Endothelial cell of umbilical vein (primary cell): Measurements from ENCODE around the gene TNS1. TPM values are rescaled to one million over a fixed set of nuclear protein-coding genes. Genes with fewer than 3 reads are reported as not detected.

Source experiments
- BruUV-seq: library from RNA; stranded (reverse); fragments of 400-500 nt; replicated peaks from 2 replicates; lab custom pipeline; 2021; lab: Mats Ljungman, UMichigan
- CTCF ChIA-PET: fragments of 300-600, 350-600 bp; sonication (Branson Sonifier 250); formaldehyde crosslinking; loops from one replicate; lab custom pipeline; 2021; ENCODE audit warnings: antibody characterized with exemption, inconsistent platforms; lab: Charles Lee
- POLR2A ChIA-PET: fragments of 300-600, 350-600 bp; sonication (Branson Sonifier 250); formaldehyde crosslinking; loops from one replicate; lab custom pipeline; 2021; ENCODE audit warnings: antibody characterized with exemption, inconsistent platforms; lab: Charles Lee
- DNase-seq: peaks from one replicate; pipeline ENCODE4 v3.0.0-alpha.2; 2011; ENCODE audit warnings: low read depth, low spot score
- FAIRE-seq: peaks from 2 replicates; lab custom pipeline; 2011; peaks lifted over from hg19 to GRCh38; lab: Jason Lieb, UNC
- H2AFZ ChIP-seq: 2 replicates; pipeline ENCODE4 v1.6.0; 2012; ENCODE audit warnings: low read depth, low read length, control low read depth, inconsistent platforms
- H3K27ac ChIP-seq: 2 replicates; pipeline ENCODE4 v1.5.1; 2011; ENCODE audit warnings: low read depth, mild to moderate bottlenecking, control low read depth, low read length, moderate library complexity; ENCODE audit not compliant: insufficient read depth
- H3K27me3 ChIP-seq, 2 experiments: 2 replicates each; pipeline versions ENCODE4 v1.6.0 to v1.6.1; 2011; ENCODE audit warnings: low read length in 2 of 2, mixed read lengths in 1 of 2; ENCODE audit not compliant: control insufficient read depth in 2 of 2, insufficient read depth in 2 of 2
- H3K36me3 ChIP-seq, 2 experiments: 2 replicates in 1 of 2; 3 replicates in 1 of 2; pipeline ENCODE4 v1.5.1; 2011; ENCODE audit warnings: low read length in 2 of 2, mild to moderate bottlenecking in 1 of 2, moderate library complexity in 1 of 2; ENCODE audit not compliant: control insufficient read depth in 2 of 2, insufficient read depth in 2 of 2; ENCODE audit errors: extremely low read depth in 1 of 2
- H3K4me1 ChIP-seq: 3 replicates; pipeline ENCODE4 v1.5.1; 2011; ENCODE audit warnings: mild to moderate bottlenecking, low read length; ENCODE audit not compliant: control insufficient read depth, insufficient read depth; ENCODE audit errors: extremely low read depth
- H3K4me2 ChIP-seq: 2 replicates; pipeline ENCODE4 v1.6.1; 2011; ENCODE audit warnings: low read length, control low read depth, mixed read lengths; ENCODE audit not compliant: insufficient read depth
- H3K4me3 ChIP-seq, 3 experiments: fragments of 200-600 bp in 1 of 3; sonication (generic), shearing (Covaris generic) in 1 of 3; replicated peaks in 1 of 3; 2 replicates each; pipeline ENCODE4 v1.5.1; 2011 to 2016; ENCODE audit warnings: control low read depth in 3 of 3, low read length in 3 of 3, mild to moderate bottlenecking in 2 of 3, inconsistent platforms in 1 of 3, low read depth in 1 of 3, moderate library complexity in 1 of 3; ENCODE audit not compliant: insufficient read depth in 1 of 3
- H3K79me2 ChIP-seq: 2 replicates; pipeline ENCODE4 v1.6.0; 2012; ENCODE audit warnings: low read length, inconsistent platforms; ENCODE audit not compliant: control insufficient read depth, insufficient read depth
- H3K9ac ChIP-seq: replicated peaks from 2 replicates; pipeline ENCODE3; 2011; ENCODE audit warnings: low read length, control low read depth; ENCODE audit not compliant: insufficient read depth; ENCODE audit errors: extremely low read depth
- H3K9me1 ChIP-seq: replicated peaks from 3 replicates; pipeline ENCODE4 v1.6.0; 2011; ENCODE audit warnings: mild to moderate bottlenecking, low read length; ENCODE audit not compliant: control insufficient read depth, insufficient read depth; ENCODE audit errors: extremely low read depth
- H3K9me3 ChIP-seq: replicated peaks from 2 replicates; pipeline ENCODE4 v1.5.1; 2012; ENCODE audit warnings: low read length, inconsistent platforms; ENCODE audit not compliant: control insufficient read depth, insufficient read depth
- H4K20me1 ChIP-seq: replicated peaks from 2 replicates; pipeline ENCODE3; 2011; ENCODE audit warnings: mild to moderate bottlenecking, low read length; ENCODE audit not compliant: control insufficient read depth, insufficient read depth; ENCODE audit errors: extremely low read depth
- EZH2 ChIP-seq: IDR thresholded peaks from 2 replicates; pipeline ENCODE4 v1.6.1; 2012; ENCODE audit warnings: borderline replicate concordance, low read depth, mild to moderate bottlenecking, moderate library complexity, low read length, inconsistent platforms; ENCODE audit not compliant: severe bottlenecking
- FOS ChIP-seq: IDR thresholded peaks from 2 replicates; pipeline ENCODE4 v1.6.1; 2011; ENCODE audit warnings: mild to moderate bottlenecking, low read length, moderate library complexity, borderline replicate concordance; ENCODE audit not compliant: insufficient read depth
- GATA2 ChIP-seq: IDR thresholded peaks from 2 replicates; pipeline ENCODE4 v1.7.0; 2011; ENCODE audit warnings: low read depth, mild to moderate bottlenecking, moderate library complexity, mixed read lengths, low read length; ENCODE audit not compliant: insufficient read length, insufficient read depth
- JUN ChIP-seq: IDR thresholded peaks from 2 replicates; pipeline ENCODE4 v1.6.1; 2011; ENCODE audit warnings: borderline replicate concordance, low read depth; ENCODE audit not compliant: insufficient read length, insufficient read depth
- MYC ChIP-seq: IDR thresholded peaks from one replicate; pipeline ENCODE4 v1.6.1; 2011; ENCODE audit warnings: mild to moderate bottlenecking, low read depth, low read length
- POLR2A ChIP-seq: IDR thresholded peaks from 2 replicates; pipeline ENCODE4 v1.6.1; 2012; ENCODE audit warnings: low read depth, mild to moderate bottlenecking, control low read depth, low read length
- dilution Hi-C: fragments of 300-500 bp; cut with MboI; formaldehyde crosslinking; loops from one replicate; pipeline ENCODE4 v1.15.0; 2019; ENCODE audit warnings: low sequenced_read_pairs; ENCODE audit not compliant: extremely low pct_ligation_motif_present
- intact Hi-C: fragments of 100-400 bp; cut with micrococcal nuclease; formaldehyde crosslinking; loops from one replicate; pipeline ENCODE4 v1.10.0; 2022
- polyA plus RNA-seq, 4 experiments: library from polyadenylated mRNA; depleted of rRNA in 3 of 4; stranded (reverse) in 3 of 4; unstranded in 1 of 4; fragments of >200 nt; gene quantifications; 2 replicates each; pipeline versions ENCODE4 v1.2.1 to v1.2.3, GENCODE V29; 2011 to 2012; ENCODE audit warnings: missing spikeins in 1 of 4
- total RNA-seq: library from RNA; stranded (reverse); gene quantifications from 2 replicates; pipeline ENCODE4 v1.2.3, GENCODE V29; 2021
- TF ChIP-seq, protein P1 (sequence below), 2 donors: IDR thresholded peaks; 1 replicate in 1 of 2; 2 replicates in 1 of 2; pipeline ENCODE4 v1.5.1; 2011; ENCODE audit warnings: low read length in 2 of 2, mild to moderate bottlenecking in 2 of 2, moderate library complexity in 2 of 2, control low read depth in 1 of 2, inconsistent platforms in 1 of 2, low read depth in 1 of 2; ENCODE audit not compliant: insufficient read depth in 1 of 2; ENCODE audit errors: extremely low read depth in 1 of 2

Gene TNS1
- total and polyA plus RNA-seq, 2 donors (not counting 3 experiments of a cell fraction or from before 2014, with no cell fraction given), result 11.0 to 52.1 TPM

DNA sequence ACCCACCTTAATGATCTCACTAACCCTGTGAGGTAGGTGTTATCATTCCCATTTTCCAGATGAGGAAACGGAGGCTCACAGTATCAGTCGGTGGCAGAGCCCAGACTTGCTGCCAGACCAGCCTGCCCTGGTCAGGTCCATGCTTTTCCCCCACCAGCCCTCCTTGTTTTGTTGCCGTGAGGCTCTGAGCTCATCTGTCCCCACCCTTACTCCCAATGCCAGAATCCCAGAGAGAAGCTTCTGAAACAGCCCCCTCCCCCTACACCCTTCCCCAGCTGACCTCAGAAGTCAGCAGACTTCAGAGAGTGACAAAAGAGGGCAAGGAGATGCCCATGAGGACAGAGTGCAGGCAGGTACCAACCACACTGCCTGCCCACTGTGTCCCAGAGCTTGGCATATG lies 20.8 kb upstream of the TNS1 start:
- ChIA-PET POLR2A (no interaction called here), CTCF (interaction anchor here (1.0 to 2.0 kb wide), 4 partner anchors 11 to 237 kb away, joined by 4 to 9 read pairs (median 5); no protein-coding TSS in a partner anchor)
- Histone ChIP-seq H4K20me1 (no peaks in the 10 kb centered on the region), H3K27ac (no peak overlapping the region), H2AFZ (no peak overlapping the region), H3K4me2 (no peak overlapping the region), H3K27me3 (no peaks in the 10 kb centered on the region), H3K9me3 (no peaks in the 10 kb centered on the region), H3K36me3 (no peaks in the 10 kb centered on the region), H3K4me1 (no peaks in the 10 kb centered on the region), H3K4me3 (no peak overlapping the region), H3K9me1 (no peaks in the 10 kb centered on the region), H3K79me2 (no peaks in the 10 kb centered on the region), H3K9ac (no peak overlapping the region)
- TF ChIP-seq FOS (no peak), POLR2A (no peak), EZH2 (no peak), GATA2 (no peak), JUN (no peak), MYC (no peak)
- TF ChIP-seq, protein P1, sequence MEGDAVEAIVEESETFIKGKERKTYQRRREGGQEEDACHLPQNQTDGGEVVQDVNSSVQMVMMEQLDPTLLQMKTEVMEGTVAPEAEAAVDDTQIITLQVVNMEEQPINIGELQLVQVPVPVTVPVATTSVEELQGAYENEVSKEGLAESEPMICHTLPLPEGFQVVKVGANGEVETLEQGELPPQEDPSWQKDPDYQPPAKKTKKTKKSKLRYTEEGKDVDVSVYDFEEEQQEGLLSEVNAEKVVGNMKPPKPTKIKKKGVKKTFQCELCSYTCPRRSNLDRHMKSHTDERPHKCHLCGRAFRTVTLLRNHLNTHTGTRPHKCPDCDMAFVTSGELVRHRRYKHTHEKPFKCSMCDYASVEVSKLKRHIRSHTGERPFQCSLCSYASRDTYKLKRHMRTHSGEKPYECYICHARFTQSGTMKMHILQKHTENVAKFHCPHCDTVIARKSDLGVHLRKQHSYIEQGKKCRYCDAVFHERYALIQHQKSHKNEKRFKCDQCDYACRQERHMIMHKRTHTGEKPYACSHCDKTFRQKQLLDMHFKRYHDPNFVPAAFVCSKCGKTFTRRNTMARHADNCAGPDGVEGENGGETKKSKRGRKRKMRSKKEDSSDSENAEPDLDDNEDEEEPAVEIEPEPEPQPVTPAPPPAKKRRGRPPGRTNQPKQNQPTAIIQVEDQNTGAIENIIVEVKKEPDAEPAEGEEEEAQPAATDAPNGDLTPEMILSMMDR (IDR thresholded peaks at IDR 0.05; ENCODE audit: extremely low read depth in 1 of 2, insufficient read depth in 1 of 2, low read depth in 1 of 2, low read length in 2 of 2), result no peak
- intact Hi-C loops, result no loop called here
- DNase-seq (no peak), FAIRE-seq (no peak)
- dilution Hi-C loops, result no loop called here
- BruUV-seq, result no TSS peak
